HG02870 (cell line): ENCODE data around the gene NGDN.

Experiments
- ATAC-seq: cut with Tn5 transposase; IDR thresholded peaks from one replicate; pipeline ENCODE4 v1.9.1; 2021; ENCODE audit warnings: mild to moderate bottlenecking, moderate library complexity; ENCODE audit not compliant: unreplicated experiment

The NGDN gene

GRCh38 chr14:23468704-23469126 is 788 bp upstream of the NGDN start:
- ATAC-seq: no peak

- ATAC-seq: peak; percentile 4
Observed at GRCh38 chr14:23469906-23470403, 452 bp downstream of the NGDN start.

- ATAC-seq: no peak
Observed at GRCh38 chr14:23470947-23471346, 1.4 kb downstream of the NGDN start.

GRCh38 chr14:23478109-23478759 is 8.7 kb downstream of the NGDN start:
- ATAC-seq: no peak

- no peak for ATAC-seq
Observed at GRCh38 chr14:23481362-23481970, 12.0 kb downstream of the NGDN start.

- no peak for ATAC-seq
Observed at GRCh38 chr14:23481979-23482822, 12.7 kb downstream of the NGDN start.

GRCh38 chr14:23482823-23483148 is 13.3 kb downstream of the NGDN start:
- no peak for ATAC-seq

- no peak for ATAC-seq
Observed at GRCh38 chr14:23483236-23483854, 13.8 kb downstream of the NGDN start.

- ATAC-seq: no peak
Observed at GRCh38 chr14:23485326-23485725, 15.8 kb downstream of the NGDN start.

GRCh38 chr14:23486036-23486435 is 16.5 kb downstream of the NGDN start:
- no peak for ATAC-seq

GRCh38 chr14:23487216-23487615 is 17.7 kb downstream of the NGDN start:
- no peak for ATAC-seq

- no peak for ATAC-seq
Observed at GRCh38 chr14:23492618-23493272, 23.2 kb downstream of the NGDN start.

GRCh38 chr14:23494223-23494622 is 24.7 kb downstream of the NGDN start:
- ATAC-seq: no peak

GRCh38 chr14:23512156-23512555 is 42.7 kb downstream of the NGDN start:
- ATAC-seq: no peak

- no peak for ATAC-seq
Observed at GRCh38 chr14:23513005-23513817, 43.7 kb downstream of the NGDN start.

GRCh38 chr14:23513818-23514643 is 44.5 kb downstream of the NGDN start:
- no peak for ATAC-seq

GRCh38 chr14:23514644-23514957 is 45.1 kb downstream of the NGDN start:
- no peak for ATAC-seq

- ATAC-seq: no peak
Observed at GRCh38 chr14:23517650-23518326, 48.3 kb downstream of the NGDN start.

GRCh38 chr14:23518709-23519108 is 49.2 kb downstream of the NGDN start:
- no peak for ATAC-seq
